ENCODE results near the gene GLIS1. TPM values are rescaled to one million over a fixed set of nuclear protein-coding genes. Genes with fewer than 3 reads are reported as not detected.

GLIS1 gene
- polyA plus RNA-seq, 1 experiment = 1.9 TPM

DNA sequence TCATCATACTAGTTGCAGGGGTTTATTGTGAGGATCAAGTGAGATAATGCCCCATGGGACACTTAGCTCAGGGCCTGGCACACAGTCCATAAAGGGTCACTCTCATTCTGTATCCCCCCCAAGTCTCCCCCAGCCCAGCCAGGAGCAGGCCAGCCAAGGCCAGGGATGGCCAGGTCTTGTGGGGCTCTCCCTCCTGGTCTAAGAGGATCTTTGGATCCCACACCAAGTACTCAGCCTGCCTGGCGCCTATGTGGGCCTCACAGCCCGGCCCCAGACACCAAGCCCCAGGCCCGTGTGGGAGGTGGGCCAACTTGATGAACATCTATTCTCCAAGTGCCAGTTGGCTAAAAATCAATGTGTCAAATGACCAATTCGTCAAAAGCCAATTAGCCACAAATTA is 117.8 kb downstream of the GLIS1 start:
- ChIA-PET CTCF (no interaction called here), POLR2A (no interaction called here)
- TF ChIP-seq, protein P1, sequence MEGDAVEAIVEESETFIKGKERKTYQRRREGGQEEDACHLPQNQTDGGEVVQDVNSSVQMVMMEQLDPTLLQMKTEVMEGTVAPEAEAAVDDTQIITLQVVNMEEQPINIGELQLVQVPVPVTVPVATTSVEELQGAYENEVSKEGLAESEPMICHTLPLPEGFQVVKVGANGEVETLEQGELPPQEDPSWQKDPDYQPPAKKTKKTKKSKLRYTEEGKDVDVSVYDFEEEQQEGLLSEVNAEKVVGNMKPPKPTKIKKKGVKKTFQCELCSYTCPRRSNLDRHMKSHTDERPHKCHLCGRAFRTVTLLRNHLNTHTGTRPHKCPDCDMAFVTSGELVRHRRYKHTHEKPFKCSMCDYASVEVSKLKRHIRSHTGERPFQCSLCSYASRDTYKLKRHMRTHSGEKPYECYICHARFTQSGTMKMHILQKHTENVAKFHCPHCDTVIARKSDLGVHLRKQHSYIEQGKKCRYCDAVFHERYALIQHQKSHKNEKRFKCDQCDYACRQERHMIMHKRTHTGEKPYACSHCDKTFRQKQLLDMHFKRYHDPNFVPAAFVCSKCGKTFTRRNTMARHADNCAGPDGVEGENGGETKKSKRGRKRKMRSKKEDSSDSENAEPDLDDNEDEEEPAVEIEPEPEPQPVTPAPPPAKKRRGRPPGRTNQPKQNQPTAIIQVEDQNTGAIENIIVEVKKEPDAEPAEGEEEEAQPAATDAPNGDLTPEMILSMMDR (IDR thresholded peaks at IDR 0.05; ENCODE audit: insufficient read depth, low read depth, low read length) = no peak
- Histone ChIP-seq H3K36me3 (ENCODE audit: control insufficient read depth, insufficient read depth, low read length) (peaks cover 1% of the 10 kb centered on the region), H3K27me3 (ENCODE audit: control insufficient read depth, insufficient read depth, low read length) (no peaks in the 10 kb centered on the region), H3K4me3 (ENCODE audit: low read depth, low read length) (no peak overlapping the region)
- no peak for DNase-seq (ENCODE audit: low read depth)

DNA sequence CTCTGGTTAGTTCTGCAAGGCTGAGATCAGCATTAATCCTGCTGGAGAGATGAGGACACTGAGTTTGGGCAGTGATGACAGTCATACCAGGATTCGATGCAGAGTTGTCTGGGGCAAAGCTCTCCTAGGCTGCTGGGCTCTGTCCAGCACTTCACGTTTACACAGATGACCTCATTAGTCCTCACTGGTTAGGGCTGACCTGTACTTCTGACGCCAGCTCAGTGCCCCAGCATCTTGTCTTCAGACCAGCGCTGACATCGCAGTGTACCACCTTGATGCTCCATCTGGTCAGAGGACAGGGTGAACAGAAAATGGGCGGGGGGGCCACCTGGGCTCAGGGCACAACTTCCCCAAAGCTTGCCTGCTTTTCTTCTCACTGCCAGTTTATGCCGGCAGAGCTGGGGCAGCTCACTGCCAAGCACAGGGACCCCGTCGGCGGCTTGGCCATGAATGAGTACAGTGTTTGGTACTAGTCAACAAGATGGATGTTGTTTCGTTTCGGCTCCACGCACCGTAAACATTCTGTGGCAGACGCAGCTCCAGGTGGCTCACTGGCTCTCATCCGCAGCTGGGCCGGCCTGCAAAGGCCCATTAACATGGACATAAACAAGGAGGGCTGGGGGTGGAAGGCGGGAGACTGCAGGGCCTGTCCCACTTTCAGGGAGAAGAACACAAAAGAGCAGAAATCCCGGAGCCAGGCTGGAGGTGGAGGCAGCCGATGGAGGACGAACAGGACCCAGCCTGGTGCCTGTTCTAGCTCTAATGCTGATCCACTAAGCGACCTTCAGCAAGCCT is 118.7 kb downstream of the GLIS1 start:
- no peak for DNase-seq (ENCODE audit: low read depth)
- CTCF ChIA-PET = no interaction called here
- POLR2A ChIA-PET = no interaction called here

DNA sequence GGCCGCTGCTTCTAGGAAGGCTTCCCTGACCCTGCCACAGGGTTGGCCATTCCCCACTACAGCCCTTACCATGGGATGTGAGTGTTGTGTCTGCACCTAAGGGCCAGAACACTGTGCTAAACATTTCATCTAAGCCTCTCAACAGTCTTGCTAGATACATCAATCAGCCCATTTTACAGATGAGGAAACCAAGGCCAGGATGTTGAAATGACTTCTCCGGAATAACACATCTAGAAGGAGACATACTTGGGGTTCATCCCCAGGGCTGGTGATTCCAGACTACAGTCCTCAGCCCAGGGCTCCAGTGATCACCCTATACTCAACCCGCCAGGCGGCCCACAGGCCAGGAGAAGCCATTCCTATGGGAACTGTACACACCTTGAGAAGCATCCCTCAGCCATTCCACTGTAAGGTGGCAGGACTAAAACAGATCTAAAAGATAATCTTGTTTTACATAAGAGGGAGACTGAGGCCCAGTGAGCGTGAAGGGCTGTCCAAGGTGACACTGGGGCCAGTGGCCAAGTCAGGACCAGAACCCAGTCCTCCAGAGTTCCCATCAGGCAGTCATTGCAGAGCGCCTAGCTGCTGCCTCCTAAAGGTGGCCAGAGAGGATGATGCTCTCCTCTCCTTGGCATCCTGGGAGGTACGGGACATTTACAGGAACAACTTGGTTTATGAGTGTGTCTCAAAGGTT is 119.5 kb downstream of the GLIS1 start:
- POLR2A ChIA-PET = no interaction called here
- no peaks in the 10 kb centered on the region for H3K27me3 ChIP-seq (ENCODE audit: control insufficient read depth, insufficient read depth, low read length)
- H3K36me3 ChIP-seq (ENCODE audit: control insufficient read depth, insufficient read depth, low read length) = peaks cover 1% of the 10 kb centered on the region
- no peak overlapping the region for H3K4me3 ChIP-seq (ENCODE audit: low read depth, low read length)
- DNase-seq (ENCODE audit: low read depth) = no peak
- CTCF ChIA-PET = no interaction called here
- TF ChIP-seq, protein P1 (IDR thresholded peaks at IDR 0.05; ENCODE audit: insufficient read depth, low read depth, low read length) = no peak

More for the DNA sequence above, 118.7 kb downstream of the GLIS1 start:
- no peak overlapping the region for H3K4me3 ChIP-seq (ENCODE audit: low read depth, low read length)
- TF ChIP-seq, protein P1 (IDR thresholded peaks at IDR 0.05; ENCODE audit: insufficient read depth, low read depth, low read length) = no peak
- peaks cover 1% of the 10 kb centered on the region for H3K36me3 ChIP-seq (ENCODE audit: control insufficient read depth, insufficient read depth, low read length)
- H3K27me3 ChIP-seq (ENCODE audit: control insufficient read depth, insufficient read depth, low read length) = no peaks in the 10 kb centered on the region

DNA sequence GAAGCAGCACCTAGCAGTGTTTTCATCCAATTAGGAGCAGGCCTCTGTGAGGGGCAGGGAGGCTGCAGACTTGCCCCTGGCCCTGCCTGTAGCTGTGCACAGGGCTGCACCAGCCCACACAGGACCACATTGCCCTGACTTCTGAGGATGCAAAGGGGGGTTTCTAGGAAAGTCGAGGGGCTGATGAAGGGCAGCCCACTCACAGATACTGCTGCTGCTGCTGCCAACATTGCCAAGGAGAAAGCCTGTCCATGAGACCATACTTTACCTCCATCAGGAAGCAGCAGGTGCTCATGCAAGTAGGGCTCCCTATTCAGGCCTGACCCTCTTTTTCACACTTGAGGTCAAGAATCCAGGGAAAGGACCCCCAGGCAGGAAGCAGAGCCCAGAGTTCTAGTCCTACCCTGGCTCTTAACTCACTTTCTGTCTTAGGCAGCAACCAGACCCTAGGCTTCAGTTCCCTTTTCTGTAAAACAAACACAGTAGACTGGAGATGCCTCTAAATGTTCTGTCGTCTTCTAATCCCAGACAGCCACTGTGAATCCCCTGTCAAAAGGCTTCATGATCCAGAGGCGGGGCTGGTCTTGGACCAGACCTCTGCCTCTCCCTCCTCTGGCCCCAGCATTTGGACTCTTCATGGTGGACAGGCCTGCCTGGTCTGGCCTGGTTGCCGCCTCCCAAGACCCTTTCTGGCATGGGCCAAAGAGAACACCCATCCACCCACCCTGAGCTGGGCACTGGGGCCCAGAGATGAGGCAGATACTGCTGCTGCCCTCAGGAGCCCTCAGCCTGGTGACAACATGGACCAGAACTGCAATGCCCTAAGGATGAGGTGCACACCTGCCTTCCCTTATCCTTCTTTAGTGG is 120.2 kb downstream of the GLIS1 start:
- CTCF ChIA-PET = interaction anchor here (1.1 kb wide), 1 partner anchor 19 kb away, joined by 3 read pairs; no protein-coding TSS in a partner anchor
- TF ChIP-seq, protein P1 (IDR thresholded peaks at IDR 0.05; ENCODE audit: insufficient read depth, low read depth, low read length) = no peak
- Histone ChIP-seq H3K36me3 (ENCODE audit: control insufficient read depth, insufficient read depth, low read length) (peaks cover 1% of the 10 kb centered on the region), H3K4me3 (ENCODE audit: low read depth, low read length) (no peak overlapping the region), H3K27me3 (ENCODE audit: control insufficient read depth, insufficient read depth, low read length) (no peaks in the 10 kb centered on the region)
- DNase-seq (ENCODE audit: low read depth) = no peak
- POLR2A ChIA-PET = no interaction called here

Measured in BJ (cell line).